NB4 (cell line): ENCODE data around the gene KXD1.

Experiments
- DNase-seq: peaks from one replicate; pipeline ENCODE4 v3.0.0; 2010; ENCODE audit warnings: low read depth
- H3K4me3 ChIP-seq: one replicate; pipeline ENCODE4 v1.5.1; 2011; ENCODE audit warnings: mild to moderate bottlenecking, low read depth, low read length, moderate library complexity
- MYC ChIP-seq: IDR thresholded peaks from 2 replicates; pipeline ENCODE4 v1.6.1; 2011; ENCODE audit warnings: low read depth, low read length
- POLR2A ChIP-seq: IDR thresholded peaks from 2 replicates; pipeline ENCODE4 v1.6.1; 2011; ENCODE audit warnings: mild to moderate bottlenecking; ENCODE audit not compliant: insufficient read length; ENCODE audit errors: extremely low read depth
- TF ChIP-seq, protein P1 (sequence below): IDR thresholded peaks from 2 replicates; pipeline ENCODE4 v1.6.1; 2011; ENCODE audit warnings: low read depth, low read length
- TF ChIP-seq, protein P2 (sequence below): IDR thresholded peaks from one replicate; pipeline ENCODE4 v1.5.1; 2012; ENCODE audit warnings: low read depth, low read length

The KXD1 gene

DNA sequence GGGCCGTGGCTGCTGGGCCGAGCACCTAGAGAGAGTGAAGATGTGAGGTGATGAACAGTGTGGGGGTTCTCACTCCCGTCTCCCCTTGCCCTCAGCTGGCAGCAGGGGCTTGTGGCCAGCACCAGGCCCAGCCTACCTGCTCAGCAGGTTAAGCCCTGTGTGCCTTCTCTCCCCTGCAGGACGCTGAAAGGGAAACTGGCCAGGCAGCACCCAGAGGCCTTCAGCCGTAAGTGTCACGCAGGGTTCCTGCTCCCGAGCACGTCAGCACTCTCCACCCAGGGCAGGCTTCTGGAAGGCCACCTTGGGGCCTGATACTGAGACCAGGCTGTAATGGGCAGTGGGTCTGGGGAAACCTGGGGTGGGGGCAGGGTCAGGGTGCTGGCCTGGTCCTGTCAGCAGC, 9.3 kb downstream of the KXD1 start:
- H3K4me3 ChIP-seq = no peak overlapping the region
- no peak for TF ChIP-seq MYC
- no peak for TF ChIP-seq POLR2A
- TF ChIP-seq, protein P1, sequence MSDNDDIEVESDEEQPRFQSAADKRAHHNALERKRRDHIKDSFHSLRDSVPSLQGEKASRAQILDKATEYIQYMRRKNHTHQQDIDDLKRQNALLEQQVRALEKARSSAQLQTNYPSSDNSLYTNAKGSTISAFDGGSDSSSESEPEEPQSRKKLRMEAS = no peak
- TF ChIP-seq, protein P2, sequence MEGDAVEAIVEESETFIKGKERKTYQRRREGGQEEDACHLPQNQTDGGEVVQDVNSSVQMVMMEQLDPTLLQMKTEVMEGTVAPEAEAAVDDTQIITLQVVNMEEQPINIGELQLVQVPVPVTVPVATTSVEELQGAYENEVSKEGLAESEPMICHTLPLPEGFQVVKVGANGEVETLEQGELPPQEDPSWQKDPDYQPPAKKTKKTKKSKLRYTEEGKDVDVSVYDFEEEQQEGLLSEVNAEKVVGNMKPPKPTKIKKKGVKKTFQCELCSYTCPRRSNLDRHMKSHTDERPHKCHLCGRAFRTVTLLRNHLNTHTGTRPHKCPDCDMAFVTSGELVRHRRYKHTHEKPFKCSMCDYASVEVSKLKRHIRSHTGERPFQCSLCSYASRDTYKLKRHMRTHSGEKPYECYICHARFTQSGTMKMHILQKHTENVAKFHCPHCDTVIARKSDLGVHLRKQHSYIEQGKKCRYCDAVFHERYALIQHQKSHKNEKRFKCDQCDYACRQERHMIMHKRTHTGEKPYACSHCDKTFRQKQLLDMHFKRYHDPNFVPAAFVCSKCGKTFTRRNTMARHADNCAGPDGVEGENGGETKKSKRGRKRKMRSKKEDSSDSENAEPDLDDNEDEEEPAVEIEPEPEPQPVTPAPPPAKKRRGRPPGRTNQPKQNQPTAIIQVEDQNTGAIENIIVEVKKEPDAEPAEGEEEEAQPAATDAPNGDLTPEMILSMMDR = no peak
- DNase-seq = no peak

DNA sequence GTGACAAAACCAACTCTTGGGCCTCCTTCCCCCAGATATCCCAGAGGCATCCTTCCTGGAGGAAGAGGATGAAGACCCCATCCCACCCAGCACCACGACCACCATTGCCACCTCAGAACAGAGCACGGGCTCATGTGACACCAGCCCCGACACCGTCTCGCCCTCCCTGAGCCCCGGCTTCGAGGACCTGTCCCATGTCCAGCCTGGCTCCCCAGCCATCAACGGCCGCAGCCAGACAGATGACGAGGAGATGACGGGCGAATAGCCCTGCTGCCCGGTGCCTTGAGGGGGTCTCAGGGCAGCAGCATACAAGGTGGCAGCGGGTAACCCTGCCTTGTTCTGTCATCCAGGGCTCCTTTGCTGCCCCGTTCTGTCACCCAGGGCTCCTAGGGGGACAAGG, 10.7 kb downstream of the KXD1 start:
- H3K4me3 ChIP-seq = no peak overlapping the region
- TF ChIP-seq, protein P1 = no peak
- no peak for TF ChIP-seq MYC
- DNase-seq = no peak

DNA sequence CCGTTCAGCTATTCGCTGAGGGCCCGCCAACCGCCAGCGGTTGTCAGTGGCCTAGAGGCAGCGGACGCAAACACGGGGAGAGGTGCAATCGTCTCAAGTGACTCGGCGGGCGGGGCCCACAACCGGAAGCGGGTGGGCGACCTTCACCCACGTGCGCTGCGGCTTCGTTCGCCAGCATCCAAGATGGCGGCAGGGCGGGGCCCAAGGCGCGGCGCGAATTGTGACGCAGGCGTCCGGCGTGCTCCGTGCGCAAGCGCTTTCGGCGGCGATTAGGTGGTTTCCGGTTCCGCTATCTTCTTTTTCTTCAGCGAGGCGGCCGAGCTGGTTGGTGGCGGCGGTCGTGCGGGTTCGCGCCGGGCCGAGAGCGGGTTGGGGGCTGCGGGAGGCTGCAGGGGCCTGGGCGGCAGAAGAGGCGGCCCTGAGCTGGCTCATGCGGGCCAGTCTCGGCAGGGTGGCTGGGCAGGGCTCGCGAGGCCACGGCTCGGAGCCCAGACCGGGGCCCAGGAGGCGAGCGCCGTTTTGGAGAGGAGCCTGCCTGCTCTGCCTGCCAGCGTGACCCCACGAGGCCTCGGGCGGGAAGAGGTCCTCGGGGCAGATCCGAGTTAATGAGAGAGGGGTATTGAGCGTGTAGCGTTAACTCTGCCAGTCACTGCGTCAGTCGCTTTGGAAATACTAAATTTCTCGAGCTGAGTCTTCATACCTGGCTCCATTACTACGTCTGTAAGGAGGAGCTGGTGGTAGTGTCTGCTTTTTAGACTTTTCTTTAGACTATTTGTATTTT, 14.1 kb downstream of the KXD1 start, which contains the start of gene UBA52:
TSS of gene UBA52 (plus strand) at position 294 of the 781 bp plus-strand sequence. CDS start 1,444 bp downstream, outside the sequence.
- H3K4me3 ChIP-seq = peak within 1 kb of the TSS; percentile 100
- TF ChIP-seq, protein P1 = peak; percentile 100
- TF ChIP-seq POLR2A (peak; percentile 91), MYC (peak; percentile 99)
- TF ChIP-seq, protein P2 = no peak
- peak; percentile 98 for DNase-seq

DNA sequence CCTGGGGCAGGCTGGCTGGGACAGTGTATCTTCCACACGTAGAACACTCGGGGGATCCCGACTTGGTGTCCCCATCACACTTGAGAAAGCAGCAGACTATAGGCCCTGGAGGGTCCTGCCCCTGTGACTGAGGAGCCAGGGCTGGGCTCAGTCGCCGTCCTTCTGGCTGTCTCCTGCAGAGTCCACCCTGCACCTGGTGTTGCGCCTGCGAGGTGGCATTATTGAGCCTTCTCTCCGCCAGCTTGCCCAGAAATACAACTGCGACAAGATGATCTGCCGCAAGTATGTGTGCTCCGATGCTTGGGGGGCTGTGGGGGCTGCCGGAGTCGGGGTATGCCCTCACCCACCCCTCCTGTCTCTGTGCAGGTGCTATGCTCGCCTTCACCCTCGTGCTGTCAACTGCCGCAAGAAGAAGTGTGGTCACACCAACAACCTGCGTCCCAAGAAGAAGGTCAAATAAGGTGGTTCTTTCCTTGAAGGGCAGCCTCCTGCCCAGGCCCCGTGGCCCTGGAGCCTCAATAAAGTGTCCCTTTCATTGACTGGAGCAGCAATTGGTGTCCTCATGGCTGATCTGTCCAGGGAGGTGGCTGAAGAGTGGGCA, 17.1 kb downstream of the KXD1 start:
- DNase-seq = no peak
- no peak overlapping the region for H3K4me3 ChIP-seq
- no peak for TF ChIP-seq MYC
- TF ChIP-seq, protein P1 = no peak
- TF ChIP-seq, protein P2 = no peak
- no peak for TF ChIP-seq POLR2A

DNA sequence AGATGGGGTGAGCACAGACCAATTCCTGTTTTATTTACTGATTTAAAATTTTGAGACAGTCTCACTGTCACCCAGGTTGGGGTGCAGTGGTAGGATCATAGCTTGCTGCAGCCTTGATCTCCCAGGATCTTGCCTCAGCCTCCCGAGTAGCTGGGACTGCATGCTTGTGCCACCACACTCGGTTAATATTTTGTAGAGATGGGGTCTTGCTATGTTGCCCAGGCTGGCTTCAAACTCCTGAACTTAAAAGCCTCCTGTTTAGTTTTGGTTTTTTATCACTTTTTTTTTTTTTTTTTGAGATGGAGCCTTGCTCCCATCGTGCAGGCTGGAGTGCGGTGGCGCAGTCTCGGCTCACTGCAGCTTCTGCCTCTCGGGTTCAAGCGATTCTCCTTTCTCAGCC, 18.7 kb downstream of the KXD1 start:
- TF ChIP-seq, protein P1 = no peak
- TF ChIP-seq POLR2A (no peak), MYC (no peak)
- TF ChIP-seq, protein P2 = no peak
- H3K4me3 ChIP-seq = no peak overlapping the region

DNA sequence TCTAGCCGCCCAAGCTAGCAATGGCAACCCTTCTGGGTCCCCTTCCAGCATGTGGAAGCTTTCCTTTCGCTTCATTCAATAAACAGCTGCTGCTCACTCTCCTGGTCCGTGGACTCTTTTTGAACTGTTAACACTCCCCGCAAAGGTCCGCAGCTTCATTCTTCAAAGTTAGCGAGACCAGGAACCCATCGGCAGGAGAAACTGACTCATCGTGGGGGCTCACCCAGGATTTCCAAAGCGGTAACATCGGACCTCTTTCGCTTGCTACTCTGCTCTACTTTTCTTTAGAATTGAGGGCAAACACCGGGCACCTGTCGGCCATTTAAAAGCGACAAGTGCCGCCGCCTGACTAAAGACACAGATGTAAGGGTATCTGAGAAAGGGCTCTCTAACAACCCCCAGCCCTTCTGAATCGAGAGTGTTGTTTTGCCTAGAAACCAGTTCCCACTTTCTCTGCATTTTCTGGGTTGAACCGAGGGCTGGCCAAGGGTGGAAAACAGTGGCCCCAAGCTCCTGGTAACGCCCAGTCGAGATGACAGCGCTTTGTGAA, 19.8 kb downstream of the KXD1 start:
- no peak for DNase-seq
- H3K4me3 ChIP-seq = no peak overlapping the region

More for the DNA sequence above, 18.7 kb downstream of the KXD1 start:
- DNase-seq = no peak

More for the DNA sequence above, 19.8 kb downstream of the KXD1 start:
- TF ChIP-seq, protein P1 = no peak
- TF ChIP-seq, protein P2 = no peak
- TF ChIP-seq MYC (no peak), POLR2A (no peak)
